Osteoblast (primary cell): ENCODE data around the gene COL19A1. TPM values are rescaled to one million over a fixed set of nuclear protein-coding genes. Genes with fewer than 3 reads are reported as not detected.

ENCODE experiments used
- DNase-seq: peaks from one replicate; pipeline ENCODE4 v3.0.0; 2011; ENCODE audit warnings: low spot score, mixed read lengths; ENCODE audit not compliant: insufficient read length; ENCODE audit errors: missing footprints
- H2AFZ ChIP-seq: 2 replicates; pipeline ENCODE4 v1.6.0; 2011; ENCODE audit warnings: mild to moderate bottlenecking, low read length
- H3K27ac ChIP-seq: 2 replicates; pipeline ENCODE4 v1.5.1; 2011; ENCODE audit warnings: mild to moderate bottlenecking, low read depth, low read length, moderate library complexity
- H3K27me3 ChIP-seq: 2 replicates; pipeline ENCODE4 v1.6.0; 2012; ENCODE audit warnings: mild to moderate bottlenecking, control low read depth, inconsistent platforms, low read length, moderate library complexity; ENCODE audit not compliant: insufficient read depth
- H3K36me3 ChIP-seq: 2 replicates; pipeline ENCODE4 v1.5.1; 2011; ENCODE audit warnings: mild to moderate bottlenecking, low read length, control low read depth, moderate library complexity; ENCODE audit not compliant: insufficient read depth
- H3K4me1 ChIP-seq: 2 replicates; pipeline ENCODE4 v1.5.1; 2011; ENCODE audit warnings: mild to moderate bottlenecking, low read length, control low read depth, moderate library complexity; ENCODE audit not compliant: insufficient read depth
- H3K4me2 ChIP-seq: 2 replicates; pipeline ENCODE4 v1.6.0; 2011; ENCODE audit warnings: mild to moderate bottlenecking, low read length; ENCODE audit not compliant: insufficient read depth
- H3K4me3 ChIP-seq: fragments of 200-600 bp; sonication (generic); 3 replicates; pipeline ENCODE4 v1.5.1; 2012; ENCODE audit warnings: mild to moderate bottlenecking, low read length, inconsistent platforms; ENCODE audit not compliant: insufficient read depth
- H3K79me2 ChIP-seq: 2 replicates; pipeline ENCODE4 v1.6.0; 2012; ENCODE audit warnings: mild to moderate bottlenecking, low read length, control low read depth, inconsistent platforms; ENCODE audit not compliant: insufficient read depth
- H3K9me3 ChIP-seq: 2 replicates; pipeline ENCODE4 v1.5.1; 2011; ENCODE audit warnings: low read depth, low read length, control low read depth
- H4K20me1 ChIP-seq: 2 replicates; pipeline ENCODE4 v1.6.0; 2012; ENCODE audit warnings: mild to moderate bottlenecking, low read length, control low read depth; ENCODE audit not compliant: insufficient read depth
- total RNA-seq: library from RNA; depleted of rRNA; stranded (reverse); fragments of >200 nt; gene quantifications from 2 replicates; pipeline ENCODE4 v1.2.3, GENCODE V29; 2012
- TF ChIP-seq, protein P1 (sequence below): IDR thresholded peaks from 2 replicates; pipeline ENCODE4 v1.5.1; 2011; ENCODE audit warnings: mild to moderate bottlenecking, low read depth, low read length, moderate library complexity; ENCODE audit errors: extremely low read depth

Gene COL19A1
- total RNA-seq, 1 donor = under 0.01 TPM

- Histone ChIP-seq H3K4me3 (no peak overlapping the region), H3K4me1 (no peaks in the 10 kb centered on the region), H3K36me3 (no peaks in the 10 kb centered on the region), H2AFZ (no peak overlapping the region), H4K20me1 (no peaks in the 10 kb centered on the region), H3K4me2 (no peak overlapping the region), H3K27me3 (no peaks in the 10 kb centered on the region), H3K9me3 (no peaks in the 10 kb centered on the region), H3K79me2 (no peaks in the 10 kb centered on the region), H3K27ac (no peak overlapping the region)
- no peak for DNase-seq
- TF ChIP-seq, protein P1, sequence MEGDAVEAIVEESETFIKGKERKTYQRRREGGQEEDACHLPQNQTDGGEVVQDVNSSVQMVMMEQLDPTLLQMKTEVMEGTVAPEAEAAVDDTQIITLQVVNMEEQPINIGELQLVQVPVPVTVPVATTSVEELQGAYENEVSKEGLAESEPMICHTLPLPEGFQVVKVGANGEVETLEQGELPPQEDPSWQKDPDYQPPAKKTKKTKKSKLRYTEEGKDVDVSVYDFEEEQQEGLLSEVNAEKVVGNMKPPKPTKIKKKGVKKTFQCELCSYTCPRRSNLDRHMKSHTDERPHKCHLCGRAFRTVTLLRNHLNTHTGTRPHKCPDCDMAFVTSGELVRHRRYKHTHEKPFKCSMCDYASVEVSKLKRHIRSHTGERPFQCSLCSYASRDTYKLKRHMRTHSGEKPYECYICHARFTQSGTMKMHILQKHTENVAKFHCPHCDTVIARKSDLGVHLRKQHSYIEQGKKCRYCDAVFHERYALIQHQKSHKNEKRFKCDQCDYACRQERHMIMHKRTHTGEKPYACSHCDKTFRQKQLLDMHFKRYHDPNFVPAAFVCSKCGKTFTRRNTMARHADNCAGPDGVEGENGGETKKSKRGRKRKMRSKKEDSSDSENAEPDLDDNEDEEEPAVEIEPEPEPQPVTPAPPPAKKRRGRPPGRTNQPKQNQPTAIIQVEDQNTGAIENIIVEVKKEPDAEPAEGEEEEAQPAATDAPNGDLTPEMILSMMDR = no peak
These were observed 68.7 kb downstream of the COL19A1 start for GRCh38 chr6:69935079-69935478.

- no peak for DNase-seq
- Histone ChIP-seq H3K4me3 (no peak overlapping the region), H2AFZ (no peak overlapping the region), H3K36me3 (no peaks in the 10 kb centered on the region), H3K27ac (no peak overlapping the region), H3K9me3 (no peaks in the 10 kb centered on the region), H4K20me1 (no peaks in the 10 kb centered on the region), H3K4me1 (no peaks in the 10 kb centered on the region), H3K79me2 (no peaks in the 10 kb centered on the region), H3K27me3 (no peaks in the 10 kb centered on the region), H3K4me2 (no peak overlapping the region)
- TF ChIP-seq, protein P1 = no peak
These were observed 70.5 kb downstream of the COL19A1 start for GRCh38 chr6:69936674-69937363.

GRCh38 chr6:69937402-69938136 is 71.2 kb downstream of the COL19A1 start:
- no peak overlapping the region for H2AFZ ChIP-seq
- H3K27me3 ChIP-seq = no peaks in the 10 kb centered on the region
- H3K4me2 ChIP-seq = no peak overlapping the region
- DNase-seq = peak; percentile 34
- H3K79me2 ChIP-seq = no peaks in the 10 kb centered on the region
- H3K4me1 ChIP-seq = no peaks in the 10 kb centered on the region
- H3K27ac ChIP-seq = no peak overlapping the region
- TF ChIP-seq, protein P1 = no peak
- no peaks in the 10 kb centered on the region for H3K9me3 ChIP-seq
- H3K4me3 ChIP-seq = no peak overlapping the region
- H4K20me1 ChIP-seq = no peaks in the 10 kb centered on the region
- H3K36me3 ChIP-seq = no peaks in the 10 kb centered on the region

- H3K27me3 ChIP-seq = no peaks in the 10 kb centered on the region
- H3K4me1 ChIP-seq = no peaks in the 10 kb centered on the region
- H3K36me3 ChIP-seq = no peaks in the 10 kb centered on the region
- DNase-seq = no peak
- H4K20me1 ChIP-seq = no peaks in the 10 kb centered on the region
- H3K79me2 ChIP-seq = no peaks in the 10 kb centered on the region
- H3K9me3 ChIP-seq = no peaks in the 10 kb centered on the region
- no peak overlapping the region for H3K4me3 ChIP-seq
- no peak overlapping the region for H3K27ac ChIP-seq
- TF ChIP-seq, protein P1 = no peak
- no peak overlapping the region for H2AFZ ChIP-seq
- H3K4me2 ChIP-seq = no peak overlapping the region
These were observed 76.1 kb downstream of the COL19A1 start for GRCh38 chr6:69942485-69942884.
